HepG2 (cell line): ENCODE data around the gene SLC44A5. TPM values are rescaled to one million over a fixed set of nuclear protein-coding genes. Genes with fewer than 3 reads are reported as not detected.

Experiments used
- ATAC-seq: fragments of 200-7000 bp; cut with Tn5 transposase; 3 replicates; pipeline ENCODE4 v1.9.1; 2020; ENCODE audit warnings: mild to moderate bottlenecking, moderate library complexity
- BruUV-seq: library from RNA; stranded (reverse); fragments of 400-500 nt; replicated peaks from 2 replicates; lab custom pipeline; 2021; lab: Mats Ljungman, UMichigan
- CTCF ChIA-PET: fragments of 300-600 bp; formaldehyde crosslinking; extraction: SDS; loops from one replicate; lab custom pipeline; 2021; ENCODE audit warnings: low total read pairs, inconsistent platforms, low intra/inter-chr PET ratio; lab: Yijun Ruan, JAX
- POLR2A ChIA-PET: fragments of 350-600 bp; sonication (Branson Sonifier 250); formaldehyde crosslinking; loops from one replicate; lab custom pipeline; 2020; ENCODE audit warnings: antibody characterized with exemption, inconsistent platforms; lab: Yijun Ruan, JAX
- DNase-seq: peaks from one replicate; pipeline ENCODE4 v3.0.0-alpha.2; 2015; ENCODE audit warnings: low spot score
- FAIRE-seq: peaks from 3 replicates; lab custom pipeline; 2011; peaks lifted over from hg19 to GRCh38; lab: Jason Lieb, UNC
- H2AFZ ChIP-seq: one replicate; pipeline ENCODE4 v1.6.1; 2011; ENCODE audit warnings: low read length, inconsistent platforms
- H3K27ac ChIP-seq: fragments of 300-600 bp; 3 replicates; pipeline ENCODE4 v1.8.0; 2011; ENCODE audit warnings: mixed run types, mild to moderate bottlenecking, mixed read lengths, low read length, inconsistent platforms; ENCODE audit not compliant: insufficient read depth; ENCODE audit errors: extremely low read length
- H3K27me3 ChIP-seq, 2 experiments: fragments of 200-600 bp in 1 of 2; 2 replicates in 1 of 2; 3 replicates in 1 of 2; pipeline versions ENCODE4 v1.6.0 to v1.8.0; 2011; ENCODE audit warnings: low read length in 2 of 2, mild to moderate bottlenecking in 2 of 2, moderate library complexity in 2 of 2, inconsistent platforms in 1 of 2; ENCODE audit not compliant: insufficient read depth in 2 of 2, control insufficient read depth in 1 of 2
- H3K36me3 ChIP-seq, 2 experiments: fragments of 200-600 bp in 1 of 2; replicated peaks in 1 of 2; 2 replicates in 1 of 2; 3 replicates in 1 of 2; pipeline versions ENCODE4 v1.5.1 to v1.8.0; 2011; ENCODE audit warnings: low read length in 2 of 2, inconsistent platforms in 1 of 2; ENCODE audit not compliant: insufficient read depth in 2 of 2, control insufficient read depth in 1 of 2
- H3K4me1 ChIP-seq: 2 replicates; pipeline ENCODE4 v1.5.1; 2012; ENCODE audit warnings: low read length, inconsistent platforms; ENCODE audit not compliant: insufficient read depth
- H3K4me2 ChIP-seq: 2 replicates; pipeline ENCODE4 v1.6.0; 2011; ENCODE audit warnings: low read depth, low read length, inconsistent platforms
- H3K4me3 ChIP-seq, 3 experiments: fragments of 200-600 bp in 1 of 3; sonication (generic), shearing (Covaris generic) in 1 of 3; replicated peaks in 1 of 3; 2 replicates each; pipeline ENCODE4 v1.5.1; 2011 to 2016; ENCODE audit warnings: low read length in 3 of 3, inconsistent platforms in 2 of 3, low read depth in 2 of 3, mild to moderate bottlenecking in 2 of 3, control low read depth in 1 of 3, mixed read lengths in 1 of 3; ENCODE audit not compliant: insufficient read depth in 1 of 3
- H3K79me2 ChIP-seq: one replicate; pipeline ENCODE4 v1.6.1; 2011; ENCODE audit warnings: low read length, inconsistent platforms; ENCODE audit not compliant: insufficient read depth
- H3K9ac ChIP-seq: 2 replicates; pipeline ENCODE4 v1.6.0; 2011; ENCODE audit warnings: mild to moderate bottlenecking, low read depth, low read length, inconsistent platforms; ENCODE audit not compliant: insufficient read depth
- H3K9me3 ChIP-seq: 2 replicates; pipeline ENCODE4 v1.5.1; 2012; ENCODE audit warnings: mild to moderate bottlenecking, low read length
- H4K20me1 ChIP-seq: 2 replicates; pipeline ENCODE4 v1.6.0; 2011; ENCODE audit warnings: inconsistent platforms, mild to moderate bottlenecking, low read length, moderate library complexity; ENCODE audit not compliant: insufficient read depth
- GPBP1L1 ChIP-seq: sonication (generic); formaldehyde crosslinking; IDR thresholded peaks from 2 replicates; pipeline ENCODE4 v1.5.0; 2020; ENCODE audit warnings: mild to moderate bottlenecking, missing genetic modification reagents
- HOXA7 ChIP-seq: sonication (generic); formaldehyde crosslinking; IDR thresholded peaks from 2 replicates; pipeline ENCODE4 v1.8.1; 2022; ENCODE audit warnings: mild to moderate bottlenecking, missing genetic modification reagents, moderate library complexity
- MBNL3 ChIP-seq: fragments of 250-450 bp; sonication (Bioruptor Pico); conservative IDR thresholded peaks from 2 replicates; pipeline ENCODE4 v1.8.0; 2022; ENCODE audit warnings: mild to moderate bottlenecking, inconsistent platforms
- MLX ChIP-seq: IDR thresholded peaks from 2 replicates; pipeline ENCODE4 v1.6.1; 2016
- MTA3 ChIP-seq: sonication (generic); formaldehyde crosslinking; IDR thresholded peaks from 2 replicates; pipeline ENCODE4 v1.4.0; 2020; ENCODE audit warnings: missing genetic modification reagents
- NKX3-1 ChIP-seq: sonication (generic); formaldehyde crosslinking; IDR thresholded peaks from 2 replicates; pipeline ENCODE4 v1.5.0; 2020; ENCODE audit warnings: missing genetic modification reagents
- PATZ1 ChIP-seq: sonication (generic); formaldehyde crosslinking; IDR thresholded peaks from 2 replicates; pipeline ENCODE4 v1.4.0; 2020; ENCODE audit warnings: missing genetic modification reagents
- ZNF121 ChIP-seq: sonication (generic); formaldehyde crosslinking; IDR thresholded peaks from 2 replicates; pipeline ENCODE4 v1.5.0; 2020; ENCODE audit warnings: mild to moderate bottlenecking, missing genetic modification reagents
- ZNF317 ChIP-seq: sonication (generic); formaldehyde crosslinking; IDR thresholded peaks from 2 replicates; pipeline ENCODE4 v1.5.0; 2020; ENCODE audit warnings: mild to moderate bottlenecking, missing genetic modification reagents
- ZNF382 ChIP-seq: sonication (generic); formaldehyde crosslinking; IDR thresholded peaks from 2 replicates; pipeline ENCODE4 v1.5.0; 2020; ENCODE audit warnings: missing genetic modification reagents, mild to moderate bottlenecking, borderline replicate concordance
- ZNF44 ChIP-seq: sonication (generic); formaldehyde crosslinking; IDR thresholded peaks from 2 replicates; pipeline ENCODE4 v1.5.1; 2020; ENCODE audit warnings: mild to moderate bottlenecking, missing genetic modification reagents
- WGBS: methylation state at CpG from one replicate; pipeline ENCODE4 v1.1.6; 2017; ENCODE audit warnings: low lambda C conversion rate; 5-methylcytosine and 5-hydroxymethylcytosine counted together
- in situ Hi-C: cut with HindIII; loops from 2 replicates; pipeline ENCODE4 v1.10.0; 2017; ENCODE audit warnings: low pct_unique_long_range_greater_than_20kb; ENCODE audit not compliant: extremely low pct_ligation_motif_present
- intact Hi-C: fragments of 100-400 bp; cut with micrococcal nuclease; formaldehyde crosslinking; loops from one replicate; pipeline ENCODE4 v1.10.0; 2022; ENCODE audit not compliant: unreplicated experiment
- polyA plus RNA-seq, 8 experiments: library from polyadenylated mRNA; depleted of rRNA in 3 of 8; stranded (reverse) in 7 of 8; unstranded in 1 of 8; fragments of >200 nt; fragmentation: Illumina TruSeq in 4 of 8; extraction: Trizol in 4 of 8; gene quantifications; 2 replicates each; pipeline versions ENCODE4 v1.2.1 to v1.2.3, GENCODE V29; 2011 to 2016; ENCODE audit warnings: low read depth in 4 of 8, missing spikeins in 1 of 8, mixed read lengths in 1 of 8; ENCODE audit not compliant: insufficient read depth in 1 of 8
- total RNA-seq, 5 experiments: library from RNA; depleted of rRNA; stranded (reverse); fragments of >200 nt; fragmentation: Illumina TruSeq; extraction: Trizol; gene quantifications; 2 replicates each; pipeline ENCODE4 v1.2.3, GENCODE V29; 2016; ENCODE audit warnings: low read depth in 1 of 5

Gene SLC44A5
- total and polyA plus RNA-seq, 2 of the 13 experiments (the other 11 are each of a cell fraction or from before 2014, with no cell fraction given), result 8.0 to 16.0 TPM

DNA sequence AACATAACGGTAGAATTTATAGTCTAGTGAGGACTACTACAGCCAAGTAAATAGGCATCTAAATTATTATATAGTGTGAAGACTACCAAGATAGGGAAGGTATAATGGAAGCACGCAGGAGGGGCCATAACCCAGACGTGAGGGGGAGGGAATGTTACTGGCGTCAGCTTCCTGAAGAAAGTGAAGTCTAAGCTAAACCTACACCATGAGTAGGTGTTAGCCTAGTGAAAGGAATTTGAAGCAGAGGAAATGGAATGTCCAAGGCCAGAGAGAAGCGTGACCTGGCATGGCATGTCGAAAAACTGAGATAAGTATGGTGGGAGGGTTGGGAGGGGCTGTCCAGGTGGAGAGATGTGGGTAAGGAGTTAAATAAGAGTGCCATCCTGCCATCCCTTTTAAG is 140.5 kb downstream of the SLC44A5 start:
- CTCF ChIA-PET, result no interaction called here
- no peaks in the 10 kb centered on the region for H3K36me3 ChIP-seq
- intact Hi-C loops (no loop called here), in situ Hi-C loops (no loop called here)
- no peak overlapping the region for H3K9ac ChIP-seq
- no peaks in the 10 kb centered on the region for H3K79me2 ChIP-seq
- DNase-seq (no peak), FAIRE-seq (no peak), ATAC-seq (no peak)
- H3K4me1 ChIP-seq, result no peaks in the 10 kb centered on the region
- WGBS, result 58% methylated on average over 6 of the region's 6 CpGs
- H2AFZ ChIP-seq, result no peak overlapping the region
- no TSS peak for BruUV-seq
- H4K20me1 ChIP-seq, result no peaks in the 10 kb centered on the region
- H3K27ac ChIP-seq, result no peak overlapping the region
- H3K4me2 ChIP-seq, result no peak overlapping the region
- H3K27me3 ChIP-seq, result no peaks in the 10 kb centered on the region
- TF ChIP-seq MBNL3, result no peak
- no peak for TF ChIP-seq ZNF121 (CRISPR knock-in tag)
- TF ChIP-seq PATZ1 (CRISPR knock-in tag), result no peak
- TF ChIP-seq MLX (CRISPR knock-in tag), result no peak
- no peak for TF ChIP-seq HOXA7 (CRISPR knock-in tag)
- no peak for TF ChIP-seq ZNF44 (CRISPR knock-in tag)
- TF ChIP-seq MTA3, result no peak
- no peak for TF ChIP-seq ZNF382 (CRISPR knock-in tag)
- TF ChIP-seq ZNF317 (CRISPR knock-in tag), result no peak
- TF ChIP-seq NKX3-1 (CRISPR knock-in tag), result no peak
- TF ChIP-seq GPBP1L1 (CRISPR knock-in tag), result no peak
- no peaks in the 10 kb centered on the region for H3K9me3 ChIP-seq
- POLR2A ChIA-PET, result no interaction called here
- no peak overlapping the region for H3K4me3 ChIP-seq
